HFF-Myc (cell line): ENCODE data around the gene POLR1H.
A peak's percentile ranks its signal among the peaks of the same experiment; 100 is the strongest.

Source experiments
- DNase-seq: peaks from one replicate; pipeline ENCODE4 v3.0.0-alpha.2; 2011; ENCODE audit warnings: low read depth; ENCODE audit errors: extremely low read depth
- H3K4me3 ChIP-seq: replicated peaks from 2 replicates; pipeline ENCODE4 v1.5.1; 2011; ENCODE audit warnings: low read depth, mild to moderate bottlenecking, control low read depth, low read length
- CTCF ChIP-seq: IDR thresholded peaks from 2 replicates; pipeline ENCODE4 v1.5.1; 2012; ENCODE audit warnings: mild to moderate bottlenecking, low read depth, low read length, control low read depth; ENCODE audit errors: missing control alignments

POLR1H gene

GRCh38 chr6:30102414-30102969 lies 41.4 kb downstream of the POLR1H start:
- no peak for TF ChIP-seq CTCF
- peak overlapping the region; percentile 26; the same call in 1 of the 2 replicates for H3K4me3 ChIP-seq
- no peak for DNase-seq

GRCh38 chr6:30102970-30103871 lies 42.2 kb downstream of the POLR1H start:
- TF ChIP-seq CTCF, result peak; percentile 95
- peak overlapping the region; percentile 28 for H3K4me3 ChIP-seq
- DNase-seq, result peak; percentile 74

- DNase-seq, result no peak
- no peak overlapping the region for H3K4me3 ChIP-seq
- no peak for TF ChIP-seq CTCF
These were observed 42.8 kb downstream of the POLR1H start for GRCh38 chr6:30103872-30104179.

GRCh38 chr6:30104661-30105060 lies 43.6 kb downstream of the POLR1H start:
- DNase-seq, result no peak
- no peak overlapping the region for H3K4me3 ChIP-seq
- no peak for TF ChIP-seq CTCF

- no peak for DNase-seq
- H3K4me3 ChIP-seq, result no peak overlapping the region
- TF ChIP-seq CTCF, result no peak
These were observed 50.3 kb downstream of the POLR1H start for GRCh38 chr6:30111266-30111856.

- no peak for DNase-seq
- no peak for TF ChIP-seq CTCF
- H3K4me3 ChIP-seq, result no peak overlapping the region
These were observed 51.4 kb downstream of the POLR1H start for GRCh38 chr6:30112402-30112994.
